SK-N-SH treated with all-trans-retinoic acid at 6 μM for 48 hours (cell line): Measurements from ENCODE around the gene UBASH3B.
A peak's percentile ranks its signal among the peaks of the same experiment; 100 is the strongest.

Source experiments
- ATAC-seq: fragments of 200-7000 bp; cut with Tn5 transposase; 3 replicates; pipeline ENCODE4 v1.9.1; 2020; ENCODE audit warnings: mild to moderate bottlenecking, moderate library complexity
- BACH2 ChIP-seq: fragments of 250-450 bp; sonication (Bioruptor Pico); IDR thresholded peaks from 2 replicates; pipeline ENCODE4 v1.9.0; 2021; ENCODE audit warnings: mild to moderate bottlenecking, borderline replicate concordance
- CREB5 ChIP-seq: fragments of 250-450 bp; sonication (Bioruptor Pico); IDR thresholded peaks from 2 replicates; pipeline ENCODE4 v1.5.1; 2020; ENCODE audit warnings: low read depth, mild to moderate bottlenecking, moderate library complexity
- CSDC2 ChIP-seq: fragments of 250-450 bp; sonication (Bioruptor Pico); IDR thresholded peaks from 2 replicates; pipeline ENCODE4 v1.5.0; 2020; ENCODE audit warnings: mild to moderate bottlenecking, moderate library complexity
- CSRNP3 ChIP-seq: fragments of 250-450 bp; sonication (Bioruptor Pico); IDR thresholded peaks from 2 replicates; pipeline ENCODE4 v1.5.1; 2021; ENCODE audit warnings: mild to moderate bottlenecking, moderate library complexity
- ESRRG ChIP-seq: fragments of 250-450 bp; sonication (Bioruptor Pico); IDR thresholded peaks from 2 replicates; pipeline ENCODE4 v1.6.1; 2021; ENCODE audit warnings: mild to moderate bottlenecking
- GLIS3 ChIP-seq: fragments of 250-450 bp; sonication (Bioruptor Pico); IDR thresholded peaks from 2 replicates; pipeline ENCODE4 v1.5.0; 2020; ENCODE audit warnings: mild to moderate bottlenecking, moderate library complexity
- PATZ1 ChIP-seq: fragments of 250-450 bp; sonication (Bioruptor Pico); IDR thresholded peaks from 2 replicates; pipeline ENCODE4 v1.8.0; 2020; ENCODE audit warnings: mild to moderate bottlenecking, moderate library complexity, borderline replicate concordance
- POU6F1 ChIP-seq: fragments of 250-450 bp; sonication (Bioruptor Pico); IDR thresholded peaks from 2 replicates; pipeline ENCODE4 v1.8.0; 2021; ENCODE audit warnings: low read depth, mild to moderate bottlenecking, moderate library complexity, borderline replicate concordance
- RARB ChIP-seq: fragments of 250-450 bp; sonication (Bioruptor Pico); IDR thresholded peaks from 2 replicates; pipeline ENCODE4 v1.8.0; 2021; ENCODE audit warnings: mild to moderate bottlenecking, moderate library complexity
- SNAI2 ChIP-seq: fragments of 250-450 bp; sonication (Bioruptor Pico); IDR thresholded peaks from 2 replicates; pipeline ENCODE4 v1.5.0; 2020; ENCODE audit warnings: mild to moderate bottlenecking, moderate library complexity
- TOX ChIP-seq: fragments of 250-450 bp; sonication (Bioruptor Pico); IDR thresholded peaks from 2 replicates; pipeline ENCODE4 v1.8.0; 2021; ENCODE audit warnings: mild to moderate bottlenecking, moderate library complexity, borderline replicate concordance
- TSHZ2 ChIP-seq: fragments of 250-450 bp; sonication (Bioruptor Pico); IDR thresholded peaks from 2 replicates; pipeline ENCODE4 v1.5.0; 2020; ENCODE audit warnings: mild to moderate bottlenecking, moderate library complexity
- ZC3H10 ChIP-seq: fragments of 250-450 bp; sonication (Bioruptor Pico); IDR thresholded peaks from 2 replicates; pipeline ENCODE4 v1.5.1; 2021; ENCODE audit warnings: mild to moderate bottlenecking, moderate library complexity
- ZFP30 ChIP-seq: fragments of 450-650 bp; formaldehyde crosslinking; IDR thresholded peaks from 2 replicates; pipeline ENCODE4 v1.5.0; 2022; ENCODE audit warnings: mild to moderate bottlenecking, moderate library complexity
- ZNF70 ChIP-seq: fragments of 450-650 bp; formaldehyde crosslinking; IDR thresholded peaks from 2 replicates; pipeline ENCODE4 v1.5.0; 2020; ENCODE audit warnings: mild to moderate bottlenecking, moderate library complexity
- ZNF8 ChIP-seq: fragments of 450-650 bp; formaldehyde crosslinking; IDR thresholded peaks from 2 replicates; pipeline ENCODE4 v1.5.0; 2020; ENCODE audit warnings: mild to moderate bottlenecking, moderate library complexity

Gene UBASH3B

GRCh38 chr11:122782222-122782621 is 126.7 kb downstream of the UBASH3B start:
- TF ChIP-seq TSHZ2: no peak
- no peak for TF ChIP-seq ESRRG (CRISPR knock-in tag)
- no peak for TF ChIP-seq ZNF8 (CRISPR knock-in tag)
- TF ChIP-seq GLIS3 (CRISPR knock-in tag): no peak
- TF ChIP-seq BACH2 (CRISPR knock-in tag): no peak
- no peak for TF ChIP-seq ZNF70 (CRISPR knock-in tag)
- no peak for TF ChIP-seq SNAI2 (CRISPR knock-in tag)
- ATAC-seq: no peak

- ATAC-seq: peak; percentile 49
Measured at GRCh38 chr11:122784325-122784955, 128.9 kb downstream of the UBASH3B start.

More at GRCh38 chr11:122784325-122784955, 128.9 kb downstream of the UBASH3B start:
- TF ChIP-seq SNAI2 (CRISPR knock-in tag): no peak
- TF ChIP-seq RARB (CRISPR knock-in tag): no peak
- TF ChIP-seq CSDC2 (CRISPR knock-in tag): no peak
- TF ChIP-seq CREB5 (CRISPR knock-in tag): no peak
- TF ChIP-seq TSHZ2: no peak
- TF ChIP-seq GLIS3 (CRISPR knock-in tag): no peak
- no peak for TF ChIP-seq CSRNP3 (CRISPR knock-in tag)
- TF ChIP-seq ZC3H10 (CRISPR knock-in tag): no peak
- no peak for TF ChIP-seq PATZ1
- TF ChIP-seq POU6F1 (CRISPR knock-in tag): no peak
- TF ChIP-seq TOX (CRISPR knock-in tag): no peak
- TF ChIP-seq ZFP30 (CRISPR knock-in tag): no peak
